Stimulated activated naive CD4-positive, alpha-beta T cell (primary cell): ENCODE results near the gene NHP2.

ENCODE experiments used
- DNase-seq, 6 experiments: peaks; one replicate each; lab custom pipeline; 2025; lab: John Stamatoyannopoulos, UW

NHP2 gene

GRCh38 chr5:178114325-178115135, 39.2 kb downstream of the NHP2 start:
- DNase-seq: peak in 4 of 6 experiments; percentile 10 to 29 (median 21)

DNA sequence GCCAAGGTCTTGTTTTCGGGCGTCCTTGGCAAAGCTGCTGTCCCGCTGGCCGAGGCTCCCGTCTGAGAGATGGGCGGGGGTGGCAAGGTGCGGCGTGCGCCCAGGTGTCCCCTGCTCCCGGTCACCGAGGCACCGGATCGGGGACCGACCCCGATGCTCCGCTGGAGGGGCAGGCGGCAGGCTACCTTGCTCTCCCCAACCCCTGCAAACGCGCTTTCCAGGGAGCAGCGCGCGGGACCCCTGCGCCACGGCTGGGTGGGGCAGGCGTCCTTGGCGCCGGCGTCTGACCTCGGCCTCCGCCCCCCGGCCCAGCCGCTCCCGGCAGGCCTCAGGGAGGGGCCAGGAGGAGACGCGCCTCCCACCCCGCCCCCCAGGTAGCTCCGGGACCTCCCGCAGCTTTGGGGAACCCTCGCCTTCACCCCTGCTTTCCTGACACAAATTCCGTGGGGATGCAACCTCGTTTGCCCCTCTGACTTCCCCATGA, 39.8 kb downstream of the NHP2 start:
- no peak for DNase-seq

- DNase-seq: peak; percentile 33 to 55 (median 46)
These were observed 40.4 kb downstream of the NHP2 start, which contains the start of gene N4BP3 for GRCh38 chr5:178113141-178113787. N4BP3 (plus strand) TSS chr5:178113532; CDS start chr5:178119584, 6,052 bp downstream.

DNA sequence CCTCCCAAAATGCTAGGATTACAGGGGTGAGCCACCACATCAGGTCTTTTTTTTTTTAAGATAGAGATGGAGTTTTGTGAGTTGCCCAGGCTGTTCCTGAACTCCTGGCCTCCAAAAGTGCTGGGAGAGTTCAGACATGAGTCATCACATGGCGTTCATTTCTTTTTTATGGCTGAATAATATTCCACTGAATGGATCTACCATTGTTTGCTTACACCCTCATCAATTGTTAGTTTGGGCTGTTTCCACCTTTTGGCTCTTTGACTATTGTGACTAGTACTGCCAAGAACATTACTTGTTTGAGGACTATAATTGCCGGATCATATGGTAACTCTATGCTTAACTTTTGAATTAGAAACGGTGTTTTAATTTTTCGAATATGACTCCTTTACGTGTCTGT, 41.1 kb downstream of the NHP2 start:
- DNase-seq: no peak

GRCh38 chr5:178111925-178112324, 41.8 kb downstream of the NHP2 start:
- no peak for DNase-seq

GRCh38 chr5:178110511-178110910, 43.2 kb downstream of the NHP2 start:
- DNase-seq: no peak

DNA sequence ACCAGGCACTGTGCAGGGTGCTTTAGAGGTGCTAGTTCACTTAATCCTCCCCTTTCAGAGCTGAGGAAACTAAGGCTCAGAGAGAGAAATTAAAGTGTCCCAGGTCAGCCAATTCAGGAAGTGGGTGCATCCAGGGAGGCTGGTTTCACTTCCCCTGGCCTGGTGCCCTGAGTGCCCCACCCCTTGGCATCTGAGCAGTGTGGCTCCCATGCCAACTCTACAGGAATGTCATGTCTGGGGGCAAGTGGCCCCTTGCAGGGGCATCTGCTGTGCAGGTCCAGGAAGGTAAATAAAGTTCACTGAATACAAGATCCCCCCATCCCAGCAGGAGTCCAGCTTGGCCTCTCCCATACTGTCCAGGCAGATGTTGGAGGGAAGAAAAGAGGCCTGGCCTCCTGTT, 44.7 kb downstream of the NHP2 start:
- no peak for DNase-seq

GRCh38 chr5:178108446-178108845, 45.2 kb downstream of the NHP2 start:
- no peak for DNase-seq

DNA sequence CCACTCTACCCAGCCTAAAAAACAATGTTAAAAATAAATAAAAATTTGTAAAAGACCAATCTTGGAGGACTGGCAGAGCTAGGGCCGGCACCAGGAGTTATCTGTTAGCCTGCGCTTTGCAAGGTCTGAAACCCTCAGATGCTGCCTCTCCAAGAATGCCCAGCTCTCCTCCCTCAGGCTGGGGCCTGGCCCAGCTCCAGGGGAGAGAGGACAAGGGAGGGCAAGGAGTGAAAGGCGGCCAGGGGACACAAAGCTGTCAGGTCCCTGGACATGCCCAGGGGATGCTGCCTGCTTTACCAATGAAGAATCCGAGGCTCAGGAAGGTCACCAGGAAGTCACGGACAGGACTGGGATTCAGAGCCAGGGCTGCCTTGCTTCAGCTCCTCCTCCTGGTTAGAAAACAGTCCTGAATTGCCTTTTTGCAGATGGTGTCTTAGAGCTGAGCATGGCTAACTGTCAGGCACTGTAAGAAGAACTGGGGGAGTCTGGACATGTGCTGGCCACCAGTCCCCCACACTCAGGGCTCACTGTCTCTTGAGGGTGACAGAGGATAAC, 45.9 kb downstream of the NHP2 start:
- DNase-seq: no peak

GRCh38 chr5:178106556-178107239, 47.0 kb downstream of the NHP2 start:
- no peak for DNase-seq

DNA sequence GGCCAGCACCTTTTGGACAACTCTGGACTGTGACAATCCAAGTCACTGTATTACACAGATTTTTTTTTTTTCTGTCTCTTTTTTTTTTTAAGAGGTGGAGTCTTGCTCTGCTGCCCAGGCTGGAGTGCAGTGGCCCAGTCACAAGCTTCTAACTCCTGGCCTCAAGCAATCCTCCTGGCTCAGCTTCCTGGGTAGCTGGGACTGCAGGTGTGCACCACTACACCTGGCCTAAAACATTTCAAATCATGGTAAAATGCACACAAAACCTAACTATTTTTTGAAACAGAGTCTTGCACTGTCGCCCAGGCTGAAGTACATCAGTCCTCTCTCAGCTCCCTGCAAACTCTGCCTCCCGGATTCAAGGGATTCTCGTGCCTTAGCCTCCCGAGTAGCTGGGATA, 47.6 kb downstream of the NHP2 start:
- DNase-seq: no peak

- peak in 1 of 6 experiments; percentile 10 for DNase-seq
These were observed 49.2 kb downstream of the NHP2 start for GRCh38 chr5:178104492-178104891.

GRCh38 chr5:178103612-178104011, 50.1 kb downstream of the NHP2 start:
- DNase-seq: no peak
